Medulla oblongata (tissue), 1 donor: Measurements from ENCODE around the gene TRMT1.
"Not testable (repeated sequence)": the region's sequence is repeated elsewhere in the genome, so short reads cannot be mapped to it uniquely, and the experiment has no call there.

Experiments used
- DNase-seq: peaks from one replicate; pipeline ENCODE4 v3.0.0-alpha.2; 2015; ENCODE audit errors: extremely low spot score

Gene TRMT1

DNA sequence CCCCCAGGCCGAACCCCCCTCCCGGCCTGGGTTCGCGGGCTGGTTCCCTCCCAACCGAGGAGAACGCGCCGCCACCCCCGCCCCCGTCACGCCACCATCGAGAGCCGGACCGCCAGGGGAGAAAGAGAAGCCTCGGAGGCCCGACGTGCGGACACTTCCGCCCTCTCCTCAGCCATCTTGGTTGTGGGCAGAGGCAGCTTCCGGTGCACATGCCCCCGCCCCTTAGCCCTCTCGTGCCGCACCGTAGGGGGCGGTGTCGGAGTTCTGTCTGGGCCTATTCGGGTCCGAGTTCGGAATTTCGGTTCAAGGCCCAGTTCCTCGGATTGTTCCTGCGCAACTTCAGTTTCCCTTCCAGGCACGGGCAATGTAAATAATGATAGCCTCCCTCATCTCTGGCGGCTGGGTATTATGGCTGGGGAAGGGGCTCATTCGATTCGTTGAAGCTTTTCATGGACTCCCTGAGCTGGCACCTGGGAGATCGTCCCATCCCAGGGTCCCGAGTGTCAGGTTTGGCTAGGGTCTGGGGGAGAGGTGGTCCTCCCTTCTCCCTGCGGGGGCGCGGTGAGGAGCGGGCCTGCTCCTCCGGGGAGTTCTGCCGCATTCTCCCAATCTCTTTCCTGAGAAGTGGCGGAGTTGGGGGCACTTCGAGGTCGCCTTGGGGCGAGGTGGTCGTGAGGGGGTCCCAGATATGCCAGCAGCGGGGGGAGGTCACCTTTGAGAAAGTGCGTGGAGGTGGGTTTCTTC is 33.8 kb upstream of the TRMT1 start, which contains the start of the genes IER2 and STX10:
Gene IER2, plus strand, starts transcription at position 225 of the 744 bp plus-strand sequence. CDS start 2,776 bp downstream, outside the sequence.
Gene STX10, minus strand, starts transcription at position 189 of the 744 bp plus-strand sequence. CDS start 202 bp downstream, outside the sequence.
- DNase-seq = peak; percentile 97

DNA sequence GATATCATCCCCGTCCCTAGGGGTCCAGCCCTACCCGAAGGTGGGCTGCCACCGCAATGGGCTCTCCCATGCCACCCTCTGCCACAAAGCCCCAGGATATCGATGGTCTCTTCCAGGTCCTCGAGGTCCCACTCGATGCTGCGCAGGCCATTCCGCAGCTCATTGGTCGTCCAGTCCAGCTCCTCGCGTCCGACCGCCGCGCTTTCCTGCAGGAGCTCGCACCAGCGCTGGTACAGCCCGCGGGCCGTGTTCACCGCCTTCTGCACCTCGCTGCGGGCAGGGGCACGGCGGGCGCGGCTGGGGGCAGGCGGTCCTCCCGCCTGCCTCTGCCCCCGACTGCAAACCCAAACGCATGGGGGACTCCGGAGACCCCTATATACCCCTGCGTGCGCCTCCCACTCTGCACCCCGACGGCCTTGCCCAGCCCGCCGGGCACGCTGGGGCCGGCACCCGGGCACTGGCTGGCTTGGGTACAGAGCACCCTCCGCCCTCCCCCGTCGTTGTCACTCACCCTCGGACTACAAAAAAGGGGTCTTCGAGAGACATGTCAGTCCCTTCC is 33.2 kb upstream of the TRMT1 start:
- no peak for DNase-seq

DNA sequence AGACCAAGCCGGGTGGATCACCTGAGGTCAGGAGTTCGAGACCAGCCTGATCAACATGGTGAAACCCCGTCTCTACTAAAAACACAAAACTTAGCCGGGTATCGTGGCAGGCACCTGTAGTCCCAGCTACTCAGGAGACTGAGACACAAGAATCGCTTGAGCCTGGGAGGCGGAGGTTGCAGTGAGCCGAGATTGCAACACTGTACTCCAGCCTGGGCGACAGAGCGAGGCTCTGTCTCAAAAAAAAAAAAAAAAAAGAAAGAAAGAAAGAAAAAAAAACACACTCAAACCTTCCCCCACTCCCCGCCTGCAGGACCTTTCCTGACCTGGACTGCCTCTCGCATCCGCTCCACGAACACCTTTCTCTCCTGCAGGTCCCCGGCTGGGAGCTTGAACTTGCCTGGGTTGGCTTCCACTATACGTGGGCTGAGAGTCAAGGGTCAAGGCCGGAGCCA is 32.7 kb upstream of the TRMT1 start:
- not testable (repeated sequence) for DNase-seq

DNA sequence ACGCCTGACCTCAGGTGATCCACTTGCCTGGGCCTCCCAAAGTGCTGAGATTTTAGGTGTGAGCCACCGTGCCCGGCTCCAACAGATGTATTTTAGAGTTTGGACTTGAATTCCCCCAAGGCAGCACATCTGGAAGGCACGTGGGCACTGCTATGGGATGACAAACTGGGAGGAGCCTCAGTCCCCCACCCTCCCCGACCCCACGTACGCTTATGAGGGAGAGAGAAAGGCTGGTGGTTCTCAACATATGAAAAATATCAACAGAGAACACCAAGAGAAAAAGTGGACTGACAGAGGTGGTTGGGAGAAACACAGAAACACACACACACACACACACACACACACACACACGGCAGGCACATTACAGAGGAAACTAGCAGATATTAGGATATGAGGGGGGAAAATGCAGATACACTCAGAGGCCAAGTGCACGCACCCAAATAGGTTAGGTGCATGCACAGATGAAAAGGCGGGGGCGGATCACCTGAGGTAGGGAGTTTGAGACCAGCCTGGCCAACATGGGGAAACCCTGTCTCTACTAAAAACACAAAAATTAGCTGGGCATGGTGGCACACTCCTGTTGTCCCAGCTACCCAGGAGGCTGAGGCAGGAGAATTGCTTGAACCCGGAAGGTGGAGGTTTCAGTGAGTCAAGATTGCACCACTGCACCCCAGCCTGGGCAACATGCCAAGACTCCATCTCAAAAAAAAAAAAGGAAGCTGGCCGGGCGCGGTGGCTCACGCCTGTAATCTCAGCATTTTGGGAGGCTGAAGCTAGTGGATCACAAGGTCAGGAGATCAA is 30.4 kb upstream of the TRMT1 start:
- no peak for DNase-seq

DNA sequence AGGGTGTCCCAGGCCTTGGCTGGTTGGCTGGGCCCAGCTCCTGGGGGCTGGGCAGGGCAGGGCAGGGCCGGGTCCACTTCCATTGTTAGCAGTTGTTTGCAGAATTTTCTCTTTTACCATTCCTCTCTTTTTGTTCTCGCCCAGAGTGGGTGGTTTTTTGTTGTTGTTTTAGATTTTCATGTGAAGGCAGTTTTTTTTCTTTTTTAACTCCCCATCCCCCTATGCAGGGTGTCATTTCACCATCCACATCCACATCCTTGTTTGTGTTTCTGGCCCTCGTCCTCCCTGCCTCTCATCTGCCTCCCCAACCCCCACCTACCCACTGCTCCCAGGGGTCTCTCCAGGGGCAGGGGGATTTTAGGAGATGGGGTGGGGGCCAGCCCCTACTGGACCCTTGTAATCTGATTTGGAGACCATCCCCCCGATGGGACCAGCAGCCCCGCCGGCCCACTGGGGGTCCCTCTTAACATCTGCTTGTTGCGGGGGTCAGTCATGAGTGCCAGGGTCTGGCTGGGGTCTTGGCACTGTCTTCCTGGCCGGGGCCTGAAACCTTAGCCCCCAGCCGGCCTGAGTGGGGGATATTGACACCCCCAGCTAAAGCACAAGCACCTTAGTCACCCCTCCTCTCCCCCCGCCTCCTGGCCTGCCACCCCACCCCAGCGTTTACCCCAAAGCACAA is 23.2 kb upstream of the TRMT1 start:
- DNase-seq = no peak

DNA sequence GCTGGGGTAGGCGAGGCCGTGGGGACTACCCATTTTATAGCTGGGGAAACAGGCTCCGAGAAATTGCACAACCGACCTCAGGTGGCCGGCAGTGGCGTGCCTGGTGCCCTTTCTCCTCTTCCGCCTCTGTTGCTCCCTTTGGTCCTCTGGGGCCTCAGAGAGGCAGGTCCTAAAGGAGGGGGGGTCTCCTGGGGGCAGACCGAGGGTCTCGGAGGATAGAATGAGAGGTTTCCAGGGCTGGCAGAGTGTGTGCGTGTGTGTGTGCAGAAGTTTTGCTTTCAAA is 22.3 kb upstream of the TRMT1 start:
- DNase-seq = no peak

DNA sequence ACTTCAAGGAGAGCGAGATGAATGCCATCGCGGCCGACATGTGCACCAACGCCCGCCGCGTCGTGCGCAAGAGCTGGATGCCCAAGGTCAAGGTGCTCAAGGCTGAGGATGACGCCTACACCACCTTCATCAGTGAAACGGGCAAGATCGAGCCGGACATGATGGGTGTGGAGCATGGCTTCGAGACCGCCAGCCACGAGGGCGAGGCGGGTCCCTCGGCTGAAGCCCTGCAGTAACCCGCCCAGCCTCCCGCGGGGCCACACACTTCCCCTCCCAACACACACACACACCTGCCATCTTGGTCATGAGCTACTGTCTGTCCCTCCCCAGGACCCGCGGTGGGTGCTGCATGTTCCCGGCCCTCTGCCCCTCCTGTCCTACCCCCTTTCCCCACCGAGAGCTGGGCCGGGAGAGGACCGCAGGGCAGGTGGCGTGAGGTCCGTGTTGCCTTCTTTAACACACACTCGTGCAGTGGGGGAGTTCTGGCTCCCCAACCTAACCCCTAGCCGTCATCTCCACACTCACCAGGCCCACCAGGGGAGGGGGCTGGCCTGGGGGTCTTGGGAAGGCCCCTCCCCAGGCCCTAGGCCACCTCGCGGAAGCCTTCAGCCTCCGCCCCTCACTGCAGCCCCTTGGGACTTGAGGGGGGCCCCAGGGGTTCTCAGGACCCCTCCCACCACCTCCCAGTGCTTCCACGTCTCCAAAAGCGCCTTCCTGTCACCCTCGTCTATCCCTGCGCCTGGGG is 21.8 kb upstream of the TRMT1 start:
- no peak for DNase-seq

DNA sequence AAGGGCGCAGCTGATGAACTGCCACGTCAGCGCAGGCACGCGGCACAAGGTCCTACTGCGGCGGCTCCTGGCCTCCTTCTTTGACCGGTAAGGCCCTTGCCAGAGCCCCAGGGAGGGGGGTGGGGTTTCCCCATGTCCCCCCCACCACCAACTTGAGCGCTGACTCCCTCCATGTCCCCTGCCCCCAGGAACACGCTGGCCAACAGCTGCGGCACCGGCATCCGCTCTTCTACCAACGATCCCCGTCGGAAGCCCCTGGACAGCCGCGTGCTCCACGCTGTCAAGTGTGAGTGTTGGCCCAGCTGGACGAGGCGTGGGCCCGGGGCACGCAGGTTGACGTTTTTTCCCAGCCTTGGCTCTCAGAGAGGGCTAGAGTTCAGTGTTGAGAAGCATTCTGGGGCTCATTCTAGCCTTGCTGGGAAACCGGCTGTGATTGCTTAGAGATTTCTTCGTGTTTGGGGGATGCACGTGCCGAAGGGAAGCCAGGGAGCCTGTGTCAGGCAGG is 20.8 kb upstream of the TRMT1 start:
- no peak for DNase-seq

DNA sequence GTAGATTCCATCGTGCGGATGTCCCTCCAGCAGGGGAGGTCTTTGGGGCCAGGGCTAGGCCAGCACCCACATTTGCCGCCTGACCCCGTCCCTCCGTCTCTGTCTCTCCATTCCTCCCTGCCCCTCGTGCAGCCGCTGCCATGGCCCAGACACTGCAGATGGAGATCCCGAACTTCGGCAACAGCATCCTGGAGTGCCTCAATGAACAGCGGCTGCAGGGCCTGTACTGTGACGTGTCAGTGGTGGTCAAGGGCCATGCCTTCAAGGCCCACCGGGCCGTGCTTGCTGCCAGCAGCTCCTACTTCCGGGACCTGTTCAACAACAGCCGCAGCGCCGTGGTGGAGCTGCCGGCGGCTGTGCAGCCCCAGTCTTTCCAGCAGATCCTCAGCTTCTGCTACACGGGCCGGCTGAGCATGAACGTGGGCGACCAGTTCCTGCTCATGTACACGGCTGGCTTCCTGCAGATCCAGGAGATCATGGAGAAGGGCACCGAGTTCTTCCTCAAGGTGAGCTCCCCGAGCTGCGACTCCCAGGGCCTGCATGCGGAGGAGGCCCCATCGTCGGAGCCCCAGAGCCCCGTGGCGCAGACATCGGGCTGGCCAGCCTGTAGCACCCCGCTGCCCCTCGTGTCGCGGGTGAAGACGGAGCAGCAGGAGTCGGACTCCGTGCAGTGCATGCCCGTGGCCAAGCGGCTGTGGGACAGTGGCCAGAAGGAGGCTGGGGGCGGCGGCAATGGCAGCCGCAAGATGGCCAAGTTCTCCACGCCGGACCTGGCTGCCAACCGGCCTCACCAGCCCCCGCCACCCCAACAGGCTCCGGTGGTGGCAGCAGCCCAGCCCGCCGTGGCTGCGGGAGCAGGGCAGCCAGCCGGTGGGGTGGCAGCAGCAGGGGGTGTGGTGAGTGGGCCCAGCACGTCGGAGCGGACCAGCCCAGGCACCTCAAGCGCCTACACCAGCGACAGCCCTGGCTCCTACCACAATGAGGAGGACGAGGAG is 18.8 kb upstream of the TRMT1 start:
- DNase-seq = no peak

DNA sequence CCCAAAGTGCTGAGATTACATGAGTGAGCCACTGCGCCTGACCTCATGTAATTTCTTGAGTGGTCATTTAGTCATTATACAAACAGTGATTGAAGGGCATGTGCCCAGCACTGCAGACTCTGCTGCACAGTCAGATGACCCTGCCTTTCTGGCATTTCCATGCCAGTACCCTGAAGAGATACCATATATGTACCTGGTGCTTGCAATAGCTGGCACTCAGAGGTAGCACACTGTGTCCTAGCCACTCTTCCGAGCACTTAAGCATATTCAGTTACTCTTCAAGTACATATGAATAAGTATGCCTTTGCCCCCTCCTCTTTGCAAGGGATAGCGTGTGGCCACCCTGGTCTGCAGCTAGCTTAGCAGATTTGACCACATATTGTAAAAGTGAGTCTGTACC is 18.1 kb upstream of the TRMT1 start:
- no peak for DNase-seq

DNA sequence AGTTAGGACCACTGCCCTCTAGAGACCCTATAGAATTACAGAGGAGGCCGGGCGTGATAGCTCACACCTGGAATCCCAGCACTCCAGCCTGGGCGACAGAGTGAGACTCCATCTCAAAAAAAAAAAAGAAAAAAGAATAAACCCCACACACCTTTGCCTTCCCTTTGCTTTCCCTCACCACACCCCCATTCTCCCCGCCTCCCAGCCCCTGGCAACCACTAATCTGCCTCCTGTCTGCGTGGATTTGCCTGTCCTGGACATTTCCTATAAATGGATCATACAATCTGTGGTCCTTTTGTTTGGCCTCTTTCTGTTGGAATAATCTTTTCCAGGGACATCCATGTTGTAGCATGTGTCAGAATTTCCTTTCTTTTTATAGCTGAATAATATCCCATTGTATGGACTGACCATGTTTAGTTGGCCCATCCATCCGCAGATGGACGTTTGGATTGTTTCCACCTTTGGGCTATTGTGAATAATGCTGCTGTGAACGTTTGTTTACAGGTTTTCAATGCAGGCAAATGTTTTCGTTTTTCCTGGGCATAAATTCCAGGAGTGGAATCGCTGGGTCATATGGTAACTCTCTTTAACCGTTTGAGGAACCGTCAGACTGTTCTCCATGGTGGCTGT is 16.8 kb upstream of the TRMT1 start:
- peak; percentile 65 for DNase-seq

DNA sequence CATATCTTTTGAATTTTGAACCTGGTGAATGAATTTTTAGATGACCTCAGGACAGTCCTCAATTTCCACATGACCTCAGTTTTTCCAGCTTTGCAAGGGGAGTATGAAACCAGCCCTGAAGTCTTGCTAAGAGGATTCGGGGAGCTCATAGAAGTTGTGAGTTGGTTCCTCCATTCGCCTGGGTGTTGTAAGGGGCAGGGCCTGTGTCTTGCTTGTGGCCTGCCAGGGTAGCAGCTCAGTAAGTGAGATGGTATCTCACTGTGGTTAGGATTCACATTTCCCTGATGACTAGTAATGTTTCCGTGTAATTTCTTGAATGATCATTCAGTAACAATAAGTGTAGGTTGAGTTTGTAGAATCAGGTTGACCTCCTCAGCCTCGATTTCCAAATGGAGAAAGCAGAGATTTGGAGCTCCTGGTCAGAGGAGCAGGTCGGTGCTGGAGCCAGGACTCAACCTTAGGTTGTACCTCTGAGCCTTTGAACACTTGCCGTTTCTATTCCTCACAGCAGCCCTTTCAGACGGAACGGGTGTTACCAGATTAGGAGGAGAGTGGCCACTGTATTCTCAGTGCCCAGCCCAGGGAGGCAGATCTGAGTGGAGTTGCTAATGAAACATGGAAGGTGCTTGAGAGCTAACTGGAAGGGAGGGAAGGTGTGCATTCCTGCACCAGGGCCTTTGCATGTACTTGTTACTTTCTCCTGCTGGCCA is 16.1 kb upstream of the TRMT1 start:
- no peak for DNase-seq

DNA sequence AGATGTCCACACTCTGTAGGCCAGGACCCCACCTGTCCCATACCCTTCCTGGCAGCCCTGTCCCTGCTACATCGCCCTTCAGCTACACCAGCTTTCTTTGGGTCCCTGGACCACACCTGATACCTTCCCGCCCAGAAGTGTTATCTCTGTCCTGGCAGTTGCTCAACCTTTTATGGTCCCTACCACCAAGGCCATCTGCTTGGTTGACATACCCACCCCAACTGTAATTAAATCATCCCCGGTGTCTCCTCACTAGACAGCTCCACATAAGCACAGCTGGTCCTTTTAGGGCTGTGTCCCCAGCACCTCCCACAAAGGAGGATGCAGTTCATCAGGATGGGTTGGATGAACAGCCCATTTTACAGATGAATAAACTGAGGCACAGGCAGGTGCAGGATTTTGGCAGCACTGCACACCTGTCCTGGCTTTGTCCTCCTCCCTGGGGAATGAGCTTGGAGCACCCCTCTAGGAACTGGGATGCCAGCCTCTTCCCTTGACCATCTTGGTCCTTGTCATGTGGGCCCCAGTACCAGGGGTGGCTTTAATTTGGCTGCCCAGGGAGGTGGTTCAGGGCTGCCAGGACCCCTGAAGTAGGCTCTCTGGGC is 14.4 kb upstream of the TRMT1 start:
- no peak for DNase-seq

DNA sequence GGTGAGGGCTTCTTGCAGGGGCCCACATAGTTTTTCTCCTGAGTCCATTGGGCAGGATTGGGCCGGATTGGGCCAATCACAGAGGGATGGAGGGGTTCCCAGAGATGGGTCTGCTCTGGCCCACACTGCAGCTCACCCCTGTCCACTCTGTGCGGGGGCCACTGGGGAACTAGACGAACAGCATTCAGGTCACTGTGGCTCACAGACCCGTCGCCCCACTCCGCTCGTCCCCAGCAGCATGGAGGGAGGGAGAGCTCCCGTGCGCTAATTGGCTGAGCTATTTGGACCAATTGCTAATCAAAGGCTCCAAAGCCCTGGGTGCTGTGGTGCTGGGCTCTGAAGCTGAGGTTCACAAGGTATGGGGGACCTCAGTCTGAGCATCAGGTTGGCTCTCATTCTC is 12.8 kb upstream of the TRMT1 start:
- no peak for DNase-seq

DNA sequence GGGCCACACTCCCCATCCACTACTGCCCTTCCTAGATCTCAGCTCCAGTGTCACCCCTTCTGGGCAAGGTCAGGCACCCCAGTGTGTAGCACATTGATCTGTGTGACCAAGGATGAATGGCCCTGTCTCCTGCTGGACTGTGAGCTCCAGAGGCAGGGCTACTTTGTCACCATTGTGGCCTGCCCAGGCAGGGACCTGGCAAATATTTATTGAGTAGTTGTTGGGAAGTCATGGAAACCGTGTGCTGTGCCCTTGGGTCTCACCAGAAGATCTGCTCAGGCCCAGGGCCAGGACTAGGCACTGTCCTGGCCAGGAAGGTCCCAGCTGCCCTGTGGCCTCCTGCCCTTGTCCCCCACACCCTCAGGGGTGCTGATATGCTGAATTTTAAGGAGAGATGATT is 12.0 kb upstream of the TRMT1 start:
- DNase-seq = no peak

DNA sequence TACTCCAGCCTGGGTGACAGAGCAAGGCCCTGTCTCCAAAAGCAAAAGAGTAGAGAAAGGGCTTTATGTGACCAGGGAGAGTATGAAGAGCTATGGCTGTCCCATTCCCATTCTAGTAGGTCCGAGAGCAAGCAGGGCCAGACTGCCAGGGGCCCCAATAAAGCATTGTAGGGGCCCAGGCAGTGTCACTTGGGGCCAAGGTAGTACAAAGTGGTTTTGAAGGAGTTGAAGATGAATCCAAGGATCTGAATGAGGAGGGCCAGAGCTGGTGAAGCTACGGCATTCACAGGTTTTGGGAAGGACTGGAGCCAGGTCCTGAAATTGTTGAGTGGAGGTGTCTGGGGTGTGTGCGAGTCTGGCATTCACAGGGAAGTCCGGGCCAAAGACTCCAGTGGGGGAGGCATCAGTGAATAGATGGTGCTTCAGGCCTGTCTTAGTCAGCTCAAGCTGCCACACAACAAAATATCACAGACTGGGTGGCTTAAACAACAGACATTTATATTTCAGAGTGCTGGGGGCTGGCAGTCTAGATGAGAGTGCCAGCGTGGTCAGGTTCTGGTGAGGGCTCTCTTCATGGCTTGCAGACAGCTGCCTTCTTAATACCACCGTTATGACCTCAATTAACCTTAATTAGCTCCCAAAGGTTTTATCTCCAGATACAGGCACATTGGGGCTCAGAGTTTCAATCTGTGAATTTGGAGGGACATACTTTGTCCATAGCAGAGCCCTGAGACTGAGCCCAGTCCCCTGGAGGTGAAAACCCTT is 11.5 kb upstream of the TRMT1 start:
- no peak for DNase-seq

DNA sequence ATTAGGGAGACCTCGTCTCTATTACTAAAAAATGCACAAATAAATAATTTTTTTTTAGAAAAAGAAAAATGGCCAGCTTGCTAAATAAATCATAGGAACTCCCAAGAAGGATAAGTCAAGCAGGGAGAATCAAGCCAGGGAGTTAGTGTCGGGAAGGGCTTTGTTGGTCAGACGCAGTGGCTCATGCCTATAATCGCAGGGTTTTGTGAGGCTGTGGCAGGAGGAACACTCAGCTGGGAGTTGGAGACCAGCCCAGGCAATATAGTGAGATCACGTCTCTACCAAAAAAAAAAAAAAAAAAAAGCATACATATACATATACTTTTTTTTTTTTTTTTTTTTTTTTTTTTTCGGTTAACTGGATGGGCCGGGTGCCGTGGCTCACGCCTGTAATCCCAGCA is 10.5 kb upstream of the TRMT1 start:
- DNase-seq = no peak
